GM18520 (cell line): ENCODE data around the gene TRAF2.
"Not testable (repeated sequence)": the region's sequence is repeated elsewhere in the genome, so short reads cannot be mapped to it uniquely, and the experiment has no call there.

Experiments
- ATAC-seq: cut with Tn5 transposase; IDR thresholded peaks from one replicate; pipeline ENCODE4 v1.9.1; 2021; ENCODE audit not compliant: unreplicated experiment

TRAF2 gene

DNA sequence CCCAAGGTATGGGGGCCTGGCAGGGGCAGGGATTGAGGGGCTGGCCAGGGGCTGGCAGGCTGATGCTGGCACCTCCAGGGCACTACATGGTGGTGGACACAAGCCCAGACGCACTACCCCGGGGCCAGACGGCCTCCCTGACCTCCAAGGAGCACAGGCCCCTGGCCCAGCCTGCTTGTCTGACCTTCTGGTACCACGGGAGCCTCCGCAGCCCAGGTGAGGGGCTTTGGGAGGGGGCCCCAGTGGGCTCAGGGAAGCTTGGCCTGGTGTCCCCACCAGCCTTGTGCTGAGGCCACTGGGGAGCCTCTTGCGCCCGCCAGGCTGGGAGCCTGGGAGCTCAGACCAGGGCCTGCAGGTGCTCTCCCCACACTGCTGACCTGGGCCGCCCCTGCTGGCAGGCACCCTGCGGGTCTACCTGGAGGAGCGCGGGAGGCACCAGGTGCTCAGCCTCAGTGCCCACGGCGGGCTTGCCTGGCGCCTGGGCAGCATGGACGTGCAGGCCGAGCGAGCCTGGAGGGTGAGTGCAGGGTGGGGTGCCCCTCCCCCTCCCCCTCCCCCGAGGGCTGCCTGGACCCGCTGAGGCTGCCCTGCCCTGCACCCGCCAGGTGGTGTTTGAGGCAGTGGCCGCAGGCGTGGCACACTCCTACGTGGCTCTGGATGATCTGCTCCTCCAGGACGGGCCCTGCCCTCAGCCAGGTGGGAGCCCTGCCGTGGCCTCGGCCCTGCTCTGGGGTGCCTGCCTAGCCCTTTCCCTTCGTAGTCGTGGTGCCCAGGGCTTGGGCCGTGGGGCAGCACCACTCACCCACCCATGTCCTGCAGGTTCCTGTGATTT lies 28.5 kb upstream of the TRAF2 start:
- no peak for ATAC-seq

DNA sequence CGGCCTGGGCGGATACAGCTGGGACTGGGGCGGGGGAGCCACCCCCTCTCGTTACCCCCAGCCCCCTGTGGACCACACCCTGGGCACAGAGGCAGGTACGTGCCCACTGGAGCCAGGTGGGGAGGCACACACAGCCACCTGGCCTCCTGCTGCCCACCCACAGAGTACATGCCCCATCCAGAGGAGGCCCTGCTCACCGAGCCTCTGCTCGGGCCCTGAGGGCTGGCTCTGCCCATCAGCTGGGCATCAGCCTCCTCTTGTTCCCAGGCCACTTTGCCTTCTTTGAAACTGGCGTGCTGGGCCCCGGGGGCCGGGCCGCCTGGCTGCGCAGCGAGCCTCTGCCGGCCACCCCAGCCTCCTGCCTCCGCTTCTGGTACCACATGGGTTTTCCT lies 27.9 kb upstream of the TRAF2 start:
- no peak for ATAC-seq

DNA sequence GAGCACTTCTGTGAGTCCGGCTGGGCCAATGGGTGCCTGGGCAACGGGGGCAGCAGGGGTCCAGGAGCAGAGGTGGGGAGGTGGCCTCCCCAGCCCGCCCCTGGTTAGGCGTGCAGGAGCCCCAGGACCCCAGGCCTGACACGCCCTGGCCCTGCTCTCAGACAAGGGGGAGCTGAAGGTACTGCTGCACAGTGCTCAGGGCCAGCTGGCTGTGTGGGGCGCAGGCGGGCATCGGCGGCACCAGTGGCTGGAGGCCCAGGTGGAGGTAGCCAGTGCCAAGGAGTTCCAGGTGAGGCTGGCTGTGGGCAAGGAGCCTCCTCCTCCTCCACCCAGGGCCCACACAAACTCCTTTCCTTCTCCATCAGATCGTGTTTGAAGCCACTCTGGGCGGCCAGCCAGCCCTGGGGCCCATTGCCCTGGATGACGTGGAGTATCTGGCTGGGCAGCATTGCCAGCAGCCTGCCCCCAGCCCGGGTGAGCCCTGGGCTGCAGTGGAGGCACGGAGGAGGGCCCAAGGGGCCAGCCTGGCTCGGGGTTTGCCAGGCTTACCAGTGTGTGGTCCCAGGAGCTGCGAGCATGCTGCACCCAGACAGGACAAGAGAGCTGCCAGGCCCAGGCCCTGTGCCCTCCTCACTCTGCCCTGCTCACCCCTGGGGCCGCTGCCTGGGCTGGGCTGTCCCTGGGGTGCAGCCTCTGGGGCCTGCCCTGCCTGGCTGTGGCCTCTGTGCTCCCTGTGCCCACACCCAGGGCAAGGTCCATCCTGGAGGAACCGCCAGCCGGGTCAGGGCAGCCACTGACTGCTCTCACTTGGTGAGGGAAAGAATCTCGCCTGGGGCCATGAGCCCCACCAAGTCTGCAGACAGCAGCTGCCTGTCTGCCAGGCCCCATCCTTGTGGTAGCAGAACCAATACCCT lies 27.2 kb upstream of the TRAF2 start:
- no peak for ATAC-seq

DNA sequence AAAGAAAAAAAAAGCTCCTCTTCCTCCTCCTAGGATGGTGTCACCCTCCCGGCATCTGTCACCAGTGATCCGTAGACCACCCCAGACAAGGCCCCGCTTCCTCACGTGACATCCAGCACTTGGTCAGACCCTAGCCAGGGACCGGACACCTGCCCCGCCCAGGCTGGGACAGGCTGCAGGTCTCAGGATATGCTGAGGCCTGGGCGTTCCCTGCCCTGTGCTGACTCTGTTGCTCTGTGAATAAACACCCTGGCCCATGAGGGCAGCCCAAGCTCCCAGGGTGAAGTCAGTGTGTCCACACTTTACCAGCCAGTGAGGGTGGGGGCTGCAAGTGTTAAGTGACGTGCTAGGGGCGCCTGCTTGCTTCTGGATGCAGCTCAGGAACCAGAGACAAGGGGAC lies 25.8 kb upstream of the TRAF2 start:
- ATAC-seq = no peak

DNA sequence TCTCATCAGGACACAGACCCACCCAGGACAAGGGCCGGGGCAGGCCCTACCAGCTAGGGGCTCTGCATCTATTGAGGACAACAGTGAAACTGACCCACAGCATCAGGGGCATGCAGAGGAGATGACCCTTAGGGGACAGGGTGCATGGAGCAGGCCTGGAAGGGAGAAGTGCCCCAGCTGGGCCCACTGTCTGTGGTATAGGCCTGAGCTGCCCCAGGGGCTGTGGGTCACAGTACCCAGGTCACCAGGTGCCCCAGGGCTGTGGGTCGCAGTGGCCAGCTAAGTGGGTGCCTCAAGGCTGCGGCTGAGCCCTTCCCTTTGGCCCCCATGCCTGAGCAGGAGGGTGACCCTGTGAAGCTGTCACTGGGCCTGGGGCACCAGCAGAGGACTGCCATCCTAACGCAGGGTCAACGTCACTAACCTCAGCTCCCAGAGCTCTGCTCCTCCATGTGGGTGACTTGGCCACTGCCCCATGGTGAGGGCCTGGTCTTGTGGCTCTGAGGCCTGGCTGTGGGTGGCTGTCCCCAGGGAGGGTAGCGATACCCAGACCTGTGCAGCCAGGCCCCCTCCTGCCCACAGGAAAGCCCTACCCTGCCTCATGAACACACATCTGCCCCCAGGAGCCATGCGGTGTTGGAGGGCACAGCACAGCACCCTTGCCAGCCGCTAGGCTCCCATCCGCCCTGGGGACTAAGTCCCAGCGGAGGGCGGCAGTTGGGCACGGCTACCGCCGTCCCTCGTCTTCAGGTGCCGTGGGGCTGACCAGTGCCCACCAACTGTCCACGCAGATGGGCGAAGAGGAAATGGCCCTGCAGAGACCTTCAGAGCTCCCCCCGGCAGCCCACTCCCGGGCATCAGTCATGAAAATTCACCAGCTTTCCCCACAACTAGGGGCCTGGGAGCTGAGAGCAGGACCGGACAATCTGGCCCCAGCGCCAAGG lies 25.1 kb upstream of the TRAF2 start:
- no peak for ATAC-seq

DNA sequence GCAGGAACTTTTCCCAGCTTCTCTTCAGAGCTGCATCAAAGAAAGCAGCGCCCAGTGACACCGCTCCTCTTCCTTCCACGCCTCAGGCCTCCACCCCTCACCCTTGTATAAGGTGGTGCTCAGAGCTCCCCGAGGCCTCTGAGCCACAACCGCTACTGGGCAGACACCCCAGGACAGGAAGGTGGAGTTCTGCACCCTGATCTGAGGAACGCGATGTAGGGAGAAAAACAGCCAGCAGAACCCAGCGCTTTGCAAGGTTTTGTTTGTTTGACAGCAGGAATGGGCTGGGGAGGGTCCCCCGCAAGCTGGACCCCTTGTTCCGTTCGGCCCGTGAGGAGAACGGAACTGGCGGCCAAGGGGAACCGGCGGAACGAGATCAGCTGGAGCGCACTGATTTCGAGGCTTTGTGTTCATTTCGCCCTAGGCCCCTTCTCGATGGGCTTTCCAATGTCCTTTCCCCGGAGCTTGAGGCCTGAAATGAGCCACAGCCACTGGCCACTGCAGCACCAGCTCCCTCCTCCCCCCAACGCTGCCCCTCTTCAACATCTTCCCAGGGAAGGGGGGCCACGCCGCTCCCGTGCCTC lies 24.4 kb upstream of the TRAF2 start:
- ATAC-seq = no peak

DNA sequence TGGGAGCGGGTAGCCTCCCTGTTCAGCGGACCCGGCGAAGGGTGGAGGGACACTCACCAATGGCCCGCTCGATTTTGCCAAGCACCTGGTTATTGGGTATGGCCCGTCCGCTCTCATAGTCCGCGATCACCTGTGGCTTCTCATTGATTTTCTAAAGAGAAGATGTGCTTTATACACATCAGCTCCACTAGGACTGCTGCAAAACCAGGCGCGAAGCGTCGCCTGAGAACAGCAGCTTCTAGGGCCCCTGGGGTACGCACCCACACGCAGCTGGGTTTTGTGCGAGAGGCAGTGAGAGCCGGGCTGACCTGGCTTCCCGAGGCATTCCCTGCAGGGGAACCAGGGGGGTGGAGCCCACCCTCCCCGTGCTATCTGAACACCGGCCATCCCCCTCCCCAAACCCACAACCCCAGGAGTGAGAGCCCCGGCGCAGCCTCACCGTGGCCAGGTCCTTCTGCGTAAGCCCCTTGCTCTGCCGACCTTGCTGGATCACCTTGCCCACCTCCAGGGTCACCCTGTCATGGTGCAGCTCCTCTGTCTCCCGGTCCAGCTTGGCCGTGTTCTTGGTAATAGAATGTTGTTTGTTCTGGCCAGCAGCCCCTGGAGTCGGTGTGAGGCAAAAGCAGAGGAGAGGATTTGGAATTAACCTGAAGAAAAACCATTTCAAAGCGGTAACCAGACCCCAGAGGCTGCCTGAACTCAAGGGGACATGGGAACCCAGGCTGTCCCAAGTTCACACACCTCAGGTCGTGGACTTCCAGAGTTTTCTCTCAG lies 23.3 kb upstream of the TRAF2 start:
- ATAC-seq = no peak

DNA sequence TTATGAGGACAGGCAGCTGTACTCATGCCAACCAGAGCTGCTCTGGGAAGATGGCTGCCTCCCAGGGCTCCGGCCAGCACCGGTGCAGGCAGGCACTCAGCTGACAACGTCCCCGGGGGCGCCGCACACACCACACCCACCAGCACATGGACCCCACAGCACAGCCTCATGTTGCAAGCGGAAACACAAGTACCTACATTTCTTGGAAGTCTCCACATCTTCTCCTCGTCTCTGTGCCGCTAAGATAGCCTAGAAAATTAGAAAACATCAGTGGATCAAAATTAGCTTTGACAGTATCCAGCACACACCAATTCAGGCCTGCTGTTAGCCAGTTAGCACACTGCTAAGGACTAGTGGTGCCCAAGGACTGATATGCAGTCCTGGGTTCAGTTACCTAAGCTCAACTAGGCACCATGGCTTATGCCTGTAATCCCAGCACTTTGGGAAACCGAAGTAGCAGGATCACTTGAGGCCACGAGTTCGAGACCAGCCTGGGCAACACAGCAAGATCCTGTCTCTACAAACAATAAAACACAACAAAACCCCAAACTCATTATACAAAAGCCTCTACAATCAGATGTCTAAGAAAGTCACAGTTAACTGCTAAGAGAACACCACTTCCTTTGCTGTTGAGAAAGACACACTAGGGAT lies 22.6 kb upstream of the TRAF2 start:
- ATAC-seq = no peak

DNA sequence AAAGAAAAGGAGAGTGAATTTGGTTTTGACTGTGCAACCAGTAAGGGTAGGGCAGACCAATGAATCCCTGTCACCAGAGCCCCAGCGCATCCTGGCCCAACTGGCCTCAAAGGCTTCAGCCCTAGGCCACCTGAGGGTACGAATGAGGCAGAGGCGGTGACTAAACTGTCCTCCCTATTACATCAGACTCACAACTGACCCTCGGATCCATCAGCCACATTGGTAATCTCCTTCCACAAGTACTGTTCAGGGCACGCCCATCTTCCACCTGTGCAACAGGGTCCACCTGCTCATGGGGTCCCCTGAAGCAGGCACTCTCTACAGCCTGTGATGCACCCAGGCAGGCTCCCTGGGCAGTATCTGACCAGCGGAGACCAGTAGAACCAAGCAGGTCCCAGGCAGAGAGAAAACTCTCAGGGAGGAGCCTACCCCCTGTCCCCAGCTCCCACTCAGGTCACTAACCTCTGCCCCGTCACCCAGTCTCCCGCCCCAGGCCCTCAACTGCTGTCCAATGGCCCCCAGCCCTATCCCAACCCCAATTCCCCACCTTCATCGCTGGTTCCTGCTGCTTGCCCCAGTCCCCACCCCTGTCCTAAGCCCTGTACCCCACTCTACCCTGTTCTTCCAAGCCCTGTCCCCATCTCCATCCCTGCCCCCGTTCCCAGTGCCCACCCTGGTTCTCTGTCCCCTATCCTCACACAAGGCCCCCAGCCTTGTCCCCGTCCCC lies 21.1 kb upstream of the TRAF2 start:
- no peak for ATAC-seq

DNA sequence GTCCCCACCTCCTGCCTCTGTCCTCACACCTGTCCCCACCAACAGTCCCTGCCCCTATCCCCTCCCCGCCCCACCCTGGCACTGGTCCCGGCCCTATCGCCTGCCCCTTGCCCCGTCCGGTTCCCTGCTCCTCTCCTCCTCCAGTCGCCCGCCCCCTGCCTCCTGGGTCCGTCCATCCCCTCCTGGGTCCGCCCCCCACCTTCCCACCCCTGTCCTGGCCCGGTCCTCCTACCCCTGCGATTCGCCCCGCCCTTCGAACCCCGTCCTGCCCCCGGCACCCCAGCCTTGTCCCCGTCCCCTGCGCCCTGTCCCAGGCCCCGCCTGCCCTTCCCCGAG lies 20.6 kb upstream of the TRAF2 start:
- ATAC-seq = no peak

DNA sequence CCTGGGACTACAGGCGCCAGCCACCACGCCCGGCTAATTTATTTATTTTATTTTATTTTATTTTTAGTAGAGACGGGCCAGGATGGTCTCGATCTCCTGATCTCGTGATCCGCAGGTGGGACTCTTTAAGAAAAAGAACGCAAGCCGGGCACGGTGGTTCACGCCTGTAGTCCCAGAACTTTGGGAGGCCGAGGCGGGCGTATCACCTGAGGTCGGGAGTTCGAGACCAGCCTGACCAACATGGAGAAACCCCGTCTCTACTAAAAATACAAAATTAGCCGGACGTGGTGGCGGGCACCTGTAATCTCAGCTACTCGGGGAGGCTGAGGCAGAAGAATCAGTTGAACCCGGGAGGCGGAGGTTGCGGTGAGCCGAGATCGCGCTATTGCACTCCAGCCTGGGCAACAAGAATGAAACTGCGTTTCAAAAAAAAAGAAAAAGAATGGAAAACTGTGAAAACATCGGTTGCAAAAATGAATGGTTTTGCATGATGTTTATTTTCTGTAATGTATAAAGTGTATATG lies 19.4 kb upstream of the TRAF2 start:
- not testable (repeated sequence) for ATAC-seq

DNA sequence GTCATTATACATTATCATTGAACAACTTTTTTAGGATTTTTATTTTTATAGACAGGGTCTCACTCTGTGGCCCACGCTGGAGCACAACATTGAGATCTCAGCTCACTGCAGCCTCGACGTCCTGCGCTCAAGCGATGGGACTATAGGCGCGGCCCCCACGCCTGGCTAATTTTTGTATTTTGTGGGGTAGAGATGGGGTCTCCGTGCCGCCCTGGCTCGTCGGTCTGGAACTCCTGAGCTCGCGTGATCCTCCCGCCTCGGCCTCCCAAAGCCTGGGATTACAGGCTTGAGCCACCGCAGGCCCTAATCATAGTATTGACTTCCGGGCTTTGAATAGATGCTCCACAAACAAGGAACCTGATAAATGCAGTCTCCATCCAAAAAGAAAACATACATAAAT lies 18.8 kb upstream of the TRAF2 start:
- no peak for ATAC-seq

DNA sequence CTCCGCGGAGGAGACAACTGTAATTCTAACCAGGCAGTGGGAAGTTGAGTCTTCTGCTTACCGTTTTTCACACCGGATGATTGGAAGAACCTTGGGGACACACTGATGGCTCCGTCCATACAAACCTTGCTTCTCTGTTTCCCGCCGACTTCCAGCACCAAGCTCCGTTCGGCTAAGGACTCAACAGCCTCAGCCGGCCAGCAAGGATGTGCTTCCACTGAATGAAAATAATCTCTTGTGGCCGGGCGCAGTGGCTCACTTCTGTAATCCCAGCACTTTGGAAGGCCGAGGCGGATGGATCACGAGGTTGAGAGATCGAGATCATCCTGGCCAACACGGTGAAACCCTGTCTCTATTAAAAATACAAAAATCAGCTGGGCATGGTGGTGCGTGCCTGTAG lies 18.4 kb upstream of the TRAF2 start:
- no peak for ATAC-seq

DNA sequence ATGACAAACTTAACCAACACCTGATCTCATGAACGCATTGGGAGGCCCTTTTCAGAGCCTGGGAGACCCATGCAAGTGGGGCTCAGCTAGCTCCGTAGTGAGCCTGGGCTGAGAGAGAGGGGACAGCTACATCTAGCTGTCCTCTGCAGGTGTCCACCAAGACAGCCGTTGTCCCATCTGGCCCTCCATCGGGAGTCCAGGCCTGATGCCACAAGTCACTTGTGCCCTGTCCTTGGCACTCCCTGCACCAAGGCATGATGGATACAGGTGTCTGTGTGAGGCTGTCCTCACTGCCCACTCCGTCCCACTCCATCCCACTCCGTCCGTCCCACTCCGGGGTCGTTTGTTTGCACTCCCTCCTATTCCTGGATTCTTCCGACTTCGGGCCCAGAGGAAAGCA lies 17.7 kb upstream of the TRAF2 start:
- no peak for ATAC-seq

DNA sequence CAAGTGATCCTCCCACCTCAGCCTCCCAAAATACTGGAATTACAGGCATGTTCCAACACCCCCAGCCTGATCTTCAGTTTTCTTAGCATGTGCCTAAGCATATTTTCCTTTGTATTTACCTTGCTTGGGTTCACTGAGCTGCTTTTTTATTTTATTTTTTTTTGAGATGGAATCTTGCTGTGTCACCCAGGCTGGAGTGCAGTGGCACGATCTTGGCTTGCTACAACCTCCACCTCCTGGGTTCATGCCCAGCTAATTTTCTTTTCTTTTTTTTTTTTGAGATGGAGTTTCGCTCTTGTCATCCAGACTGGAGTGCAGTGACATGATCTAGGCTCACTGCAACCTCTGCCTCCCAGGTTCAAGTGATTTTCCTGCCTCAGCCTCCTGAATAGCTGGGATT lies 16.7 kb upstream of the TRAF2 start:
- ATAC-seq = not testable (repeated sequence)

DNA sequence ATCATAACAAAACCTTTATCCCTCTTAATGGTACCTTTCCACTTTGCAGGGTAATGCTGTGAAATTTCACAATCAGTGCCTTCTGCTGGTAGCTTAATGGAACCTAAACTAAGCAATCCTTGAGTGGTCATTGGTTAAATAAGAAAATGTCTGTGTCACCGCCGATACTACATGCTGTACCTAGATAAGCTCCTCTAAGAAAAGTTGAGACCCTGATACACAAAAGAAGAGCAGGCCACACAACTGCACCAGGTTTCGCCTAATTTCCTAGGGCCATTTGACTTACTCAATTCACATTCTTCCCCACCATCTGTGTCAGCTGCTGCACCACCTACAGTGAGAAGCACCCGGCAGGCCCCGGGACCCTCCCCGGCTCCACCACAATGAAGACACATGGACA lies 11.2 kb upstream of the TRAF2 start:
- ATAC-seq = no peak

DNA sequence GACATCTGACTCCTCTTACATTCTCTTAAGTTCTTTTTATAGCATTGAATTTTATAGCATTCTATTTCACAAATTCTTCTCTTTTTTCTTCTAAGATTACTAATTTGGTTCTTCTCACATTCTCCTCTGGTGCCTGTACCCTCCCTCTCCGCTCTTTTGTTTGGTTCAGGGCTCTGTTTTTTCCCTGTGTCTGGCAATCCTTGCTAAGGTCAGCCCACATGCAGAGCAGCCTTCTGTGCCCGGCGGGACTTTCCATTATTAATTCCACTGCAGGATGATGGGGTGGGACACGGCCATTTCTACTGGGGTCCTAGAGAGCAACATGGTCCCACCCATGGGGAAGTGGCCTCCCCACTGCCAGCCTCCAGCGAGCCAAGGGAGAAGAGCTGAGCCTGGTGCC lies 9.8 kb upstream of the TRAF2 start:
- ATAC-seq = no peak

DNA sequence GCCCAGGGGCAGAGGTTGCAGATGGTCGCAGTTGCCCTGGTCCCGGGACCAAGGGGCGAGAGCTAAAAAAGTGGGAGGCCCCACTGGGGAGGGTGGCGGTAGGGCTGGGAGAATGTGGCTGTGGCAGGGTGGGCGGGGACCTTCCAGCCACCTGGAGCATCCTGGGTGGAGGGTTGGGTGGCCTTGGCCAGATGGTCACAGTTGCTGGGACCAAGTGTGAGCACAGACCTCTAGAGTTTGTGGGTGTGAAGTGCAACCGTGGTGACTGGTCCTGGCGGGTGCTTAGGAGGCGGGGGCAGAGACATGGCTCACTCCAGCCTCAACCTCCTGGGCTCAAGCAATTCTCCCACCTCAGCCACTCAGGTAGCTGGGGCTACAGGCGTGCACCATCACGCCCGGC lies 5.7 kb upstream of the TRAF2 start:
- no peak for ATAC-seq

DNA sequence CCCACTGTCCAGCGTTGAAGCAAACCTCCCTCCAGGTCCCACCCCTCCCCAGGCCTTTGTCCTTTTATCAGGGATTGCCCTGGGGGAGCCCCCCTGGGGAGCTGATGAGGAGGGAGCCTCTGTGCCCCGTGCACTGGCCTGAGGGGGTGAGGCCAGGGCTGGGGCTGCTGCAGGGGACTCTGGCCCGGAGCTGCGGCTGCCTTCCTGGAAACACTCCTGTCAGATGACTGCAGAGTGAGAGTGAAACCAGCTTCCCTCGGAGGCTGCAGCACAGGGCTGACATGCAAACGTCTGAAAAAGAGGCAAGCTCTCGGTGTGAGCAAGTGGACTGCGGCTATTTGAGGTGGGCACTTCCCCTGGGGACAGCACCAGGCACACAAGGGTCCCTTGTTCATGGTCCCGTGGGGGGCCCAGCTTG lies 4.6 kb upstream of the TRAF2 start:
- no peak for ATAC-seq
